ENCODE results near the gene TAX1BP3. TPM values are rescaled to one million over a fixed set of nuclear protein-coding genes. Genes with fewer than 3 reads are reported as not detected.

The TAX1BP3 gene
- total RNA-seq, 4 donors from 2014 or later, result 69.8 to 141 (median 100) TPM

- no peak for TF ChIP-seq CTCF (IDR thresholded peaks at IDR 0.05)
- DNase-seq (ENCODE audit: low spot score) (no peak), ATAC-seq (ENCODE audit: low FRiP score) (no peak)
These were observed 31.6 kb upstream of the TAX1BP3 start for GRCh38 chr17:3699951-3700350.

DNA sequence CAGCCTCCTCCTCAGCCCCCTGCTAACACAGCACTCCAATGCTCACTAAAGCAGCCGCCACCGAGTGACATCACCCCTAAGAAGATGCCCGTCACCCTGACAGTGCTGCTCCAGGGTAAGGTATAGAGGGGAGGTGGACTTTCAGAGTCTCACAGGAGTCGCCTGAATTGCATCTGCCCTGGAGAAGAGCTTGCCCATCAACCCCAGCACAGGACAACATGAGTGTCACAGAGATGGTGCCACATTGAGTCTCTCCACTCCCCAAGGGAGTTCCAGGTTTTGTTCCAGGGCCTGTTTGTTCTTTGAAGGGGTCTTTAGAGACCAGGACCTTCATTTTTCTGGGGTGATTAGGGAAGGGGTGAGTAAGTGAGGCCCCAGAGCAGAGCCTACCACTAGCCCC lies 29.8 kb upstream of the TAX1BP3 start:
- no peak for TF ChIP-seq CTCF (IDR thresholded peaks at IDR 0.05)
- ATAC-seq (ENCODE audit: low FRiP score), result no peak
- DNase-seq (ENCODE audit: low spot score), result no peak

DNA sequence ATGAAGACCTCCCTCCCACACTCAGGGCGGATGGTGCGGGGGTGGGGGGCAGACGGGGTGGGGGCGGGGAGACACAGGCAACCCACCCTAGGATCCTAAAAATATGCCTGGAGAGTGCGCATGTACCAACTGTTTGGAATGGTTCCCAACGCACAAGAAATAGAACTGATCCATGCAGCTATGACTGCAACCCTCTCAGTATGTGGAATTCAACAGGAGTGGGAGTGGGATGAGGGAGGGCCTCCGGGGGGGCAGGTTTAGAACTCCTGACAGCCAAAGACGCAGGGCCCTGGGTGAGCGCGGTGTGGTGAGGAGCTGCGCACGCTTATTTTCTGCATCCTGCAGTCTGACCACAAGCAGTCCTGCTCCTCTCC lies 28.7 kb upstream of the TAX1BP3 start:
- no peak for TF ChIP-seq CTCF (IDR thresholded peaks at IDR 0.05)
- DNase-seq (ENCODE audit: low spot score) (no peak), ATAC-seq (ENCODE audit: low FRiP score) (no peak)

GRCh38 chr17:3695723-3696411 lies 27.5 kb upstream of the TAX1BP3 start, which contains the start of gene P2RX5:
TSS of gene P2RX5 (minus strand) at chr17:3696155. CDS start at chr17:3696005, 150 bp downstream.
- no peak for TF ChIP-seq CTCF (IDR thresholded peaks at IDR 0.05)
- ATAC-seq (ENCODE audit: low FRiP score) (peak; percentile 35), DNase-seq (ENCODE audit: low spot score) (no peak)

DNA sequence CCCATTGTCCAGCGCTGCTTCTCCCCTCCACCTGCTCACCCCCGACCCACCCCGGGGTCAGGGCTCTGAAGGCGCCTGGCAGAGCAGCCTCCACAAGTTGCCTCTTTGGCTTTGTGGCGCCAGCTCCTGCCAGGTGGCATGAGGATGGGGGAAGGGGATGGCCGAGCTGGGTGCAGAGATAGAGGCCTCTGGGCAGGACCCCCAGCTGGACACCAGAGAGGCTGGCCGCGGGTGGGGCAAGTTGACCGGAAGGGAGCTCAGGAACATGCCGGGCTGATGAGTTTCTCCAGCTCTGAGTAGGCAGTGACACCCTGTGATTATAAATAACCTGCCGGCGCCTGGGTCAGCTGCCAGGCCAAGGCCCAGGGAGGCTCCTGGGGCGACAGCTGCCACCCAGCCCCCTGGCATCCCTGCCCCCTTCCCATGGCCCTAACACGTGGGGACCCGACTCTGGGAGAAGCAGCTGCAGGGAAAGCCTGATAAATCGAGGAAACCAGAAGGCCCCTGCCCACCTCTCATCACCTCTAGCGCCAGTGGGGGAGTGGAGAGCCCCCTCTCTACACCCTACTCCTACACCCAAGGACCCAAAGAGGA lies 26.8 kb upstream of the TAX1BP3 start:
- ATAC-seq (ENCODE audit: low FRiP score) (peak; percentile 39), DNase-seq (ENCODE audit: low spot score) (no peak)
- TF ChIP-seq CTCF (IDR thresholded peaks at IDR 0.05), result no peak

DNA sequence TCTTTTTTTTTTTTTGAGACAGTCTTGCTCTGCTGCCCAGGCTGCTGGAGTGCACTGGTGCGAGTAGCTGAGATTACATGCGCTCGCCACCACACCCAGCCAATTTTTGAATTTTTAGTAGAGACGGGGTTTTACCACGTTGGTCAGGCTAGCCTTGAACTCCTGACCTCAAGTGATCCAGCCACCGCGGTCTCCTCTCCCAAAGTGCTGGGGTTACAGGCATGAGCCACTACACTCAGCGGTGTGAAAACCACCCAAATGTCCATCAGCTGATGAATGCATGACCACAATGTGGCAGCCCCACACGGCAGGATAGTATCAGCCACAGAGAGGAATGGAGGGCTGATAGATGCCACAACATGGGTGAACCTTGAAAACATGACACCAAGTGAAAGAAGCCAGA lies 25.5 kb upstream of the TAX1BP3 start:
- DNase-seq (ENCODE audit: low spot score) (no peak), ATAC-seq (ENCODE audit: low FRiP score) (no peak)
- TF ChIP-seq CTCF (IDR thresholded peaks at IDR 0.05), result no peak

- TF ChIP-seq CTCF (IDR thresholded peaks at IDR 0.05), result no peak
These were observed 24.8 kb upstream of the TAX1BP3 start for GRCh38 chr17:3693141-3693540.

More at GRCh38 chr17:3693141-3693540, 24.8 kb upstream of the TAX1BP3 start:
- no peak for ATAC-seq (ENCODE audit: low FRiP score)
- no peak for DNase-seq (ENCODE audit: low spot score)
